ENCODE measurements around the gene SLC22A1.

DNA sequence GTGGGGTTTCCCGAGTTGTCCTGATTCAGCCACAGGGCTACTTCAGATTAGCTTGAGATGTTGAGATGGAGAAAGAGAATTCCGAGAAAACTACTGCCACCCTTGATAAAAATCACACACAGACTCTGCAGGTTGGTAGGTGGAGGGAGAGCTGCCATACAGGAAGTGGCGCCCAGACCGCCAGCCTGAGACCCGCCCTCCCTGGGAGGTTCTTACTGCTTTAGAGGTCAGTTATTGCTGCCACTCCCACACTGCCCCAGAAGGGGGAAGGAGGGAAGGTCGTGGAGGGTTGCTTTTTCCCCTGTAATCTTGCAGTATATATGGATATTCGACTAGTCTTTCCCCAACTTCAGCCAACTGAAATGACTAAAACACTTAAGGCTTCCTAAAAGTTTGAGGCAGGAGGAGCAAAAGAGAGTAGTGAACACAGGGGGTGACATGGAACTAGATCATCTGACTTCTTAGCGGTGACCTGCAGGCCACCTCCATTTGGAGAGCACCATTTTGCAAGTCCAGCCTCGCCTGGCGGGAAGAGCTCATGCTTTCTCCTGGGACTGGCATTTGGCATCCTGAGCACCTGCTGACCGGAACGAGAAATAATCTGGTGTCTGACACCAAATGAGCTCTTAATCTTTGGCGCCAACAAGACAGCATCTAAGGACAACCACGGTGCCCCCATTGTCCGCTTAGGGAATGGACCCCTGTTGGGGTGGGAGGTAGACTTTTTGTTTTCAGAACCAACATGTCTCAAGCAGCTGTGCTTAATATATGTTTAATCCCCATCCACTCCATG lies 35.7 kb upstream of the SLC22A1 start:
- TF ChIP-seq HDAC6 (IDR thresholded peaks at IDR 0.05; ENCODE audit: unreplicated experiment): no peak
- TF ChIP-seq ZNF274 (IDR thresholded peaks at IDR 0.05; ENCODE audit: insufficient read depth, insufficient read length): no peak
- TF ChIP-seq, protein P1, sequence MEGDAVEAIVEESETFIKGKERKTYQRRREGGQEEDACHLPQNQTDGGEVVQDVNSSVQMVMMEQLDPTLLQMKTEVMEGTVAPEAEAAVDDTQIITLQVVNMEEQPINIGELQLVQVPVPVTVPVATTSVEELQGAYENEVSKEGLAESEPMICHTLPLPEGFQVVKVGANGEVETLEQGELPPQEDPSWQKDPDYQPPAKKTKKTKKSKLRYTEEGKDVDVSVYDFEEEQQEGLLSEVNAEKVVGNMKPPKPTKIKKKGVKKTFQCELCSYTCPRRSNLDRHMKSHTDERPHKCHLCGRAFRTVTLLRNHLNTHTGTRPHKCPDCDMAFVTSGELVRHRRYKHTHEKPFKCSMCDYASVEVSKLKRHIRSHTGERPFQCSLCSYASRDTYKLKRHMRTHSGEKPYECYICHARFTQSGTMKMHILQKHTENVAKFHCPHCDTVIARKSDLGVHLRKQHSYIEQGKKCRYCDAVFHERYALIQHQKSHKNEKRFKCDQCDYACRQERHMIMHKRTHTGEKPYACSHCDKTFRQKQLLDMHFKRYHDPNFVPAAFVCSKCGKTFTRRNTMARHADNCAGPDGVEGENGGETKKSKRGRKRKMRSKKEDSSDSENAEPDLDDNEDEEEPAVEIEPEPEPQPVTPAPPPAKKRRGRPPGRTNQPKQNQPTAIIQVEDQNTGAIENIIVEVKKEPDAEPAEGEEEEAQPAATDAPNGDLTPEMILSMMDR (IDR thresholded peaks at IDR 0.05 in 2 of 3, conservative IDR thresholded peaks at IDR 0.05 in 1 of 3; ENCODE audit: control insufficient read depth in 2 of 3, extremely low read depth in 1 of 3, insufficient read depth in 1 of 3, low read depth in 3 of 3, low read length in 3 of 3): no peak
- TF ChIP-seq FOXK2 (IDR thresholded peaks at IDR 0.05): no peak
- no peak for TF ChIP-seq EGR1 (IDR thresholded peaks at IDR 0.05; ENCODE audit: borderline replicate concordance in 1 of 2, low read depth in 2 of 2, low read length in 2 of 2)
- TF ChIP-seq YY1 (IDR thresholded peaks at IDR 0.05; ENCODE audit: low read depth, low read length): no peak
- TF ChIP-seq POLR2A (IDR thresholded peaks at IDR 0.05; ENCODE audit: low read depth, low read length): no peak
- no peak for TF ChIP-seq ZNF207 (IDR thresholded peaks at IDR 0.05; ENCODE audit: borderline replicate concordance)

All from GM12878 (cell line).